A549 treated with CORT108297 at 1 μM for 4 hours (cell line): ENCODE results near the gene SYCE1. TPM values are rescaled to one million over a fixed set of nuclear protein-coding genes. Genes with fewer than 3 reads are reported as not detected.

Experiments used
- total RNA-seq: library from RNA; stranded (reverse); fragments of 200-300 nt; extraction: Qiagen RNA extraction; gene quantifications from 5 replicates; pipeline ENCODE4 v1.2.3, GENCODE V29; 2022

Gene SYCE1, protein sequence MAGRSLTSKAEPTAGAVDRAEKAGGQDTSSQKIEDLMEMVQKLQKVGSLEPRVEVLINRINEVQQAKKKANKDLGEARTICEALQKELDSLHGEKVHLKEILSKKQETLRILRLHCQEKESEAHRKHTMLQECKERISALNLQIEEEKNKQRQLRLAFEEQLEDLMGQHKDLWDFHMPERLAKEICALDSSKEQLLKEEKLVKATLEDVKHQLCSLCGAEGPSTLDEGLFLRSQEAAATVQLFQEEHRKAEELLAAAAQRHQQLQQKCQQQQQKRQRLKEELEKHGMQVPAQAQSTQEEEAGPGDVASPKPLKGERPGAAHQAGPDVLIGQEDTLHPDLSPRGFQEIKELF
- total RNA-seq = not detected in 5 replicates

DNA sequence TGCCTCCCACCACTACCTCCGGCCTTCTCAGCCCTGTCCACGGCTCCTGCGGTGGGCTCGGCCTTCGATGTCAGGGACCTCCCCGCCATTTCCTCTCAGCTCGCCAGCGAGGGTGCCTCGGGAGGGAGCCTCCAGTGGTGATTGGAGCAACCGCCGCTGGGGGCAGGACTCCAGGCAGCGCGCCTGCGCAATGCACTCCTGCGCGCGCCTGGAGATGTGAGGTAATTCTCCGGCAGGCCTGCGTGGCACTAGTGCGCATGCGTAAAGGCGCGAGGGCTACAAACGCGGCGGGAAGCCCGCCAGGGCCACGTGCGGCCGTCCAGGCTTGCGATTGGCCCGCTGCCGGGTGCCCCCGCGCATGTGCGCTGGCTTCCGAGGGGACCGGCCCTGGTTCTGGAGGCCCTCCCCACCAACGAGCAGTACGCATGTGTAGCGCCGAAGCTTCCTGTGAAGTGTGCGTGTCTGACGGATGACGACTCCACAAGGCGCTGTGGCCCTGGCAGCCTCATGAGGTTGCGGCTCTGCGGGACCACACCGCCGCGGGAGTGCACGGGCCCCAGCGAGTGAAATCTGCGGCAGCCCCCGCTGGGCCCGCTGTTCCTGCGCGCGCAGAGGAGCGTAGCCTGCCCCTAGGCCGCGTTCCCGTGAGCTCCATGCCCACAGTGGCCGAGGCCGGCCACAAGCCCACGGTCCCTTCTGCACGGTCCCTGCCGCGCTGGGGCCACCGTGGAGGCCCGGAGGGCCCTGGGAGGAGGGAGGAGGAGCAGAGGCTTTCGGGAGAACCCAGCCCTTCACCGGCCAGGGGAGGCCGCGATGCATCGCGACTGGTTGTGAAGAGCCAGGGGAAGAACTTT lies at the start of gene SYCE1:
Gene SYCE1 (minus strand): TSS at position 143 of the 854 bp plus-strand sequence. CDS start 54 bp downstream, at position 89.

DNA sequence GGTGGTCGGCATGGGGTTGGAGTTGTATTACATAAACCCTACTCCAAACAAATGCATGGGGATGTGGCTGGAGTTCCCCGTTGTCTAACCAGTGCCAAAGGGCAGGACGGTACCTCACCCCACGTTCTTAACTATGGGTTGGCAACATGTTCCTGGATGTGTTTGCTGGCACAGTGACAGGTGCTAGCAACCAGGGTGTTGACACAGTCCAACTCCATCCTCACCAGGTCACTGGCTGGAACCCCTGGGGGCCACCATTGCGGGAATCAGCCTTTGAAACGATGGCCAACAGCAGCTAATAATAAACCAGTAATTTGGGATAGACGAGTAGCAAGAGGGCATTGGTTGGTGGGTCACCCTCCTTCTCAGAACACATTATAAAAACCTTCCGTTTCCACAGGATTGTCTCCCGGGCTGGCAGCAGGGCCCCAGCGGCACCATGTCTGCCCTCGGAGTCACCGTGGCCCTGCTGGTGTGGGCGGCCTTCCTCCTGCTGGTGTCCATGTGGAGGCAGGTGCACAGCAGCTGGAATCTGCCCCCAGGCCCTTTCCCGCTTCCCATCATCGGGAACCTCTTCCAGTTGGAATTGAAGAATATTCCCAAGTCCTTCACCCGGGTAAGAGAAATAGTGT lies 38.3 kb downstream of the SYCE1 start, which contains the start of gene CYP2E1:
Gene CYP2E1 (plus strand): TSS at position 407 of the 632 bp plus-strand sequence. CDS start 33 bp downstream, at position 440.

Other genes with a start within 250 kb of the SYCE1 start
- gene CALY, start 228.7 kb downstream of the SYCE1 start, total RNA-seq = 0.54 to 1.5 TPM (median 0.81 TPM) in 5 replicates
- 0.13 to 0.36 TPM in 2 of 5 replicates, not detected in the others for gene PRAP1, start 218.2 kb downstream of the SYCE1 start, total RNA-seq
- gene FUOM, start 207.6 kb downstream of the SYCE1 start, total RNA-seq = 12.2 to 17.4 TPM (median 16.2 TPM) in 5 replicates
- 136 to 162 TPM (median 147 TPM) in 5 replicates for gene ECHS1, start 192.2 kb downstream of the SYCE1 start, total RNA-seq
- gene PAOX, start 186.3 kb downstream of the SYCE1 start, total RNA-seq = 1.7 to 2.4 TPM (median 2.1 TPM) in 5 replicates
- gene MTG1, start 171.4 kb downstream of the SYCE1 start, total RNA-seq = 40.7 to 55.1 TPM (median 54.1 TPM) in 5 replicates
- gene SPRN, start 141.0 kb downstream of the SYCE1 start, total RNA-seq = 0.17 to 0.36 TPM (median 0.26 TPM) in 5 replicates
- gene SCART1, start 111.6 kb downstream of the SYCE1 start, total RNA-seq = 0.09 to 0.47 TPM (median 0.27 TPM) in 5 replicates
- 0.14 to 0.39 TPM (median 0.25 TPM) in 5 replicates for gene CYP2E1, start 38.2 kb downstream of the SYCE1 start, total RNA-seq
- gene FRG2B, start 61.2 kb upstream of the SYCE1 start, total RNA-seq = 0.06 to 0.14 TPM in 2 of 5 replicates, not detected in the others